GM23248 (cell line): ENCODE measurements around the gene PRSS50. TPM values are rescaled to one million over a fixed set of nuclear protein-coding genes. Genes with fewer than 3 reads are reported as not detected.
"Not testable (repeated sequence)": the region's sequence is repeated elsewhere in the genome, so short reads cannot be mapped to it uniquely, and the experiment has no call there.

ENCODE experiments used
- DNase-seq: peaks from one replicate; pipeline ENCODE4 v3.0.0-alpha.2; 2015
- H2AFZ ChIP-seq: fragments of 200-600 bp; sonication (generic); 2 replicates; pipeline ENCODE4 v1.6.1; 2016; ENCODE audit warnings: antibody characterized with exemption
- H3F3A ChIP-seq: fragments of 200-600 bp; sonication (generic); 2 replicates; pipeline ENCODE4 v1.6.1; 2016; ENCODE audit warnings: mild to moderate bottlenecking, antibody characterized with exemption, mixed run types; ENCODE audit not compliant: insufficient read depth
- H3K27ac ChIP-seq: fragments of 200-600 bp; sonication (generic); 2 replicates; pipeline ENCODE4 v1.5.1; 2016; ENCODE audit warnings: mild to moderate bottlenecking
- H3K27me3 ChIP-seq: fragments of 200-600 bp; sonication (generic); replicated peaks from 2 replicates; pipeline ENCODE4 v1.6.1; 2016; ENCODE audit warnings: mild to moderate bottlenecking; ENCODE audit not compliant: insufficient read depth
- H3K36me3 ChIP-seq: fragments of 200-600 bp; sonication (generic); 2 replicates; pipeline ENCODE4 v1.6.1; 2016; ENCODE audit warnings: low read depth, mild to moderate bottlenecking
- H3K4me1 ChIP-seq: fragments of 200-600 bp; sonication (generic); 2 replicates; pipeline ENCODE4 v1.6.1; 2016; ENCODE audit warnings: mild to moderate bottlenecking; ENCODE audit not compliant: insufficient read depth
- H3K4me2 ChIP-seq: fragments of 200-600 bp; sonication (generic); one replicate; pipeline ENCODE4 v1.6.1; 2016; ENCODE audit warnings: mild to moderate bottlenecking; ENCODE audit not compliant: unreplicated experiment
- H3K4me3 ChIP-seq: fragments of 200-600 bp; sonication (generic); 2 replicates; pipeline ENCODE4 v1.5.1; 2016; ENCODE audit warnings: mild to moderate bottlenecking
- H3K79me2 ChIP-seq: fragments of 200-600 bp; sonication (generic); 2 replicates; pipeline ENCODE4 v1.6.1; 2016; ENCODE audit warnings: mild to moderate bottlenecking; ENCODE audit not compliant: insufficient read depth
- H3K9ac ChIP-seq: fragments of 200-600 bp; sonication (generic); 2 replicates; pipeline ENCODE4 v1.6.1; 2016; ENCODE audit warnings: mild to moderate bottlenecking
- H3K9me2 ChIP-seq: fragments of 200-600 bp; sonication (generic); 2 replicates; pipeline ENCODE4 v1.6.1; 2016; ENCODE audit warnings: mixed run types, mild to moderate bottlenecking, moderate library complexity; ENCODE audit not compliant: insufficient read depth
- H3K9me3 ChIP-seq: fragments of 200-600 bp; sonication (generic); one replicate; pipeline ENCODE4 v1.6.1; 2017; ENCODE audit warnings: low read depth
- H4K20me1 ChIP-seq: fragments of 200-600 bp; sonication (generic); 2 replicates; pipeline ENCODE4 v1.6.0; 2016; ENCODE audit not compliant: insufficient read depth
- EZH2 ChIP-seq: fragments of 200-600 bp; sonication (generic); IDR thresholded peaks from 2 replicates; pipeline ENCODE4 v1.6.1; 2018; ENCODE audit warnings: antibody characterized with exemption, mild to moderate bottlenecking; ENCODE audit not compliant: insufficient read depth, poor library complexity, severe bottlenecking
- EZH2phosphoT487 ChIP-seq: fragments of 200-600 bp; sonication (generic); IDR thresholded peaks from 2 replicates; pipeline ENCODE4 v1.6.1; 2018; ENCODE audit warnings: antibody characterized with exemption, moderate library complexity, mild to moderate bottlenecking, low read depth; ENCODE audit not compliant: insufficient read depth
- WGBS, 2 experiments: methylation state at CpG; one replicate each; pipeline ENCODE4 v1.1.6; 2015 to 2017; ENCODE audit warnings: low lambda C conversion rate in 2 of 2, low coverage in 1 of 2; ENCODE audit errors: missing lambda C conversion rate in 2 of 2; 5-methylcytosine and 5-hydroxymethylcytosine counted together
- in situ Hi-C: fragments of 300-500 bp; cut with MboI; formaldehyde crosslinking; loops from 2 replicates; pipeline ENCODE4 v1.15.0; 2020
- polyA plus RNA-seq: library from polyadenylated mRNA; unstranded; fragments of >200 nt; fragmentation: Nextera tagmentation; extraction: Ambion mirVana; gene quantifications from 2 replicates; pipeline ENCODE4 v1.2.1, GENCODE V29; 2016
- total RNA-seq: library from RNA; depleted of rRNA; stranded (reverse); fragments of >200 nt; shearing (Covaris generic); gene quantifications from 2 replicates; pipeline ENCODE4 v1.2.3, GENCODE V29; 2014

Gene PRSS50
- total and polyA plus RNA-seq, 2 experiments from 2014 or later: not detected

- no peaks in the 10 kb centered on the region for H4K20me1 ChIP-seq
- DNase-seq: no peak
- in situ Hi-C loops: no loop called here
- H3K9me3 ChIP-seq: no peaks in the 10 kb centered on the region
- H2AFZ ChIP-seq: no peak overlapping the region
- no peaks in the 10 kb centered on the region for H3K4me1 ChIP-seq
- TF ChIP-seq EZH2phosphoT487: no peak
- TF ChIP-seq EZH2: no peak
- no peaks in the 10 kb centered on the region for H3F3A ChIP-seq
- no peaks in the 10 kb centered on the region for H3K36me3 ChIP-seq
- no peaks in the 10 kb centered on the region for H3K9me2 ChIP-seq
- peaks cover 8% of the 10 kb centered on the region for H3K27me3 ChIP-seq
- H3K27ac ChIP-seq: no peak overlapping the region
- H3K79me2 ChIP-seq: no peaks in the 10 kb centered on the region
- 83 to 89% methylated on average over 22 to 30 of the region's 31 CpGs for WGBS, 2 experiments
- no peak overlapping the region for H3K9ac ChIP-seq
- H3K4me2 ChIP-seq: no peak overlapping the region
- no peak overlapping the region for H3K4me3 ChIP-seq
Observed at GRCh38 chr3:46756642-46757041, 39.0 kb upstream of the PRSS50 start.

GRCh38 chr3:46755646-46756045 is 38.0 kb upstream of the PRSS50 start:
- WGBS, 2 experiments: 71 to 72% methylated on average over 6 of the region's 6 CpGs
- no peaks in the 10 kb centered on the region for H3F3A ChIP-seq
- no peaks in the 10 kb centered on the region for H3K79me2 ChIP-seq
- no peaks in the 10 kb centered on the region for H3K9me3 ChIP-seq
- no peak overlapping the region for H2AFZ ChIP-seq
- H4K20me1 ChIP-seq: no peaks in the 10 kb centered on the region
- H3K4me3 ChIP-seq: no peak overlapping the region
- peaks cover 13% of the 10 kb centered on the region for H3K27me3 ChIP-seq
- in situ Hi-C loops: no loop called here
- H3K4me2 ChIP-seq: no peak overlapping the region
- TF ChIP-seq EZH2 (no peak), EZH2phosphoT487 (no peak)
- H3K27ac ChIP-seq: no peak overlapping the region
- no peaks in the 10 kb centered on the region for H3K9me2 ChIP-seq
- DNase-seq: no peak
- no peak overlapping the region for H3K9ac ChIP-seq
- no peaks in the 10 kb centered on the region for H3K4me1 ChIP-seq
- H3K36me3 ChIP-seq: no peaks in the 10 kb centered on the region

- H3K9ac ChIP-seq, in situ Hi-C loops: not testable (repeated sequence)
Observed at GRCh38 chr3:46753127-46753526, 35.5 kb upstream of the PRSS50 start.

GRCh38 chr3:46750555-46751038 is 32.9 kb upstream of the PRSS50 start:
- Histone ChIP-seq H3K27ac (no peak overlapping the region), H4K20me1 (no peaks in the 10 kb centered on the region), H2AFZ (no peak overlapping the region), H3K9ac (no peak overlapping the region), H3K9me3 (no peaks in the 10 kb centered on the region), H3K27me3 (peaks cover 17% of the 10 kb centered on the region), H3K4me1 (no peaks in the 10 kb centered on the region), H3K9me2 (no peaks in the 10 kb centered on the region), H3F3A (no peaks in the 10 kb centered on the region), H3K79me2 (no peaks in the 10 kb centered on the region), H3K36me3 (no peaks in the 10 kb centered on the region), H3K4me3 (no peak overlapping the region), H3K4me2 (no peak overlapping the region)
- in situ Hi-C loops: no loop called here
- TF ChIP-seq EZH2phosphoT487 (no peak), EZH2 (no peak)
- 86 to 88% methylated on average over 24 to 41 of the region's 41 CpGs for WGBS, 2 experiments
- DNase-seq: no peak

More at GRCh38 chr3:46753127-46753526, 35.5 kb upstream of the PRSS50 start:
- not testable (repeated sequence) for H3K36me3 ChIP-seq, DNase-seq, H3K4me1 ChIP-seq, H2AFZ ChIP-seq, H3K9me3 ChIP-seq, H3K4me2 ChIP-seq, H3K9me2 ChIP-seq, H3K27ac ChIP-seq, H3K79me2 ChIP-seq, H3F3A ChIP-seq, H3K4me3 ChIP-seq, H4K20me1 ChIP-seq
- WGBS, 2 experiments: 57 to 64% methylated on average over 6 of the region's 6 CpGs
- peaks cover 11% of the 10 kb centered on the region for H3K27me3 ChIP-seq

GRCh38 chr3:46749129-46749528 is 31.5 kb upstream of the PRSS50 start:
- H3K4me1 ChIP-seq: no peaks in the 10 kb centered on the region
- in situ Hi-C loops: no loop called here
- H3K36me3 ChIP-seq: no peaks in the 10 kb centered on the region
- H3K27me3 ChIP-seq: peaks cover 17% of the 10 kb centered on the region
- H3K9ac ChIP-seq: no peak overlapping the region
- no peaks in the 10 kb centered on the region for H3K9me2 ChIP-seq
- WGBS, 2 experiments: 45 to 46% methylated on average over 4 of the region's 4 CpGs
- no peak overlapping the region for H3K4me3 ChIP-seq
- no peak for DNase-seq
- TF ChIP-seq EZH2phosphoT487: no peak
- TF ChIP-seq EZH2: no peak
- H2AFZ ChIP-seq: no peak overlapping the region
- H3K4me2 ChIP-seq: no peak overlapping the region
- no peaks in the 10 kb centered on the region for H3F3A ChIP-seq
- no peaks in the 10 kb centered on the region for H4K20me1 ChIP-seq
- no peak overlapping the region for H3K27ac ChIP-seq
- H3K79me2 ChIP-seq: no peaks in the 10 kb centered on the region
- H3K9me3 ChIP-seq: no peaks in the 10 kb centered on the region
